Natural killer cell treated with Interleukin-12 subunit alpha and Interleukin-12 subunit beta and Interleukin-15 and Interleukin-18, amount 100 ng/mL, for 72 hours (primary cell): Measurements from ENCODE around the gene UQCR10. TPM values are rescaled to one million over a fixed set of nuclear protein-coding genes. Genes with fewer than 3 reads are reported as not detected.
A peak's percentile ranks its signal among the peaks of the same experiment; 100 is the strongest.

Experiments used
- ATAC-seq, 2 donors: fragments of 150-1000 bp; cut with Tn5 transposase in 1 of 2; sonication (Bioruptor Pico), chemical (Tn5 transposase) in 1 of 2; 2 replicates each; pipeline ENCODE4 v1.10.0; 2021
- DNase-seq: peaks from one replicate; pipeline ENCODE4 v3.0.0; 2022; ENCODE audit warnings: low spot score
- H3K27ac Mint-ChIP-seq, 2 donors: 1 replicate in 1 of 2; 2 replicates in 1 of 2; pipeline ENCODE4 v1.8.0; 2022; ENCODE audit warnings: mixed read lengths in 2 of 2, mild to moderate bottlenecking in 1 of 2, moderate library complexity in 1 of 2
- H3K27me3 Mint-ChIP-seq, 2 donors: 1 replicate in 1 of 2; 2 replicates in 1 of 2; pipeline ENCODE4 v1.8.0; 2022; ENCODE audit warnings: mixed read lengths in 2 of 2
- H3K36me3 Mint-ChIP-seq: one replicate; pipeline ENCODE4 v1.8.0; 2022; ENCODE audit warnings: mixed read lengths
- H3K4me1 Mint-ChIP-seq, 2 donors: 1 replicate in 1 of 2; 2 replicates in 1 of 2; pipeline ENCODE4 v1.8.0; 2022; ENCODE audit warnings: low read depth in 2 of 2, mixed read lengths in 2 of 2, mild to moderate bottlenecking in 1 of 2
- H3K4me3 Mint-ChIP-seq: one replicate; pipeline ENCODE4 v1.8.0; 2022; ENCODE audit warnings: mixed read lengths
- H3K9me3 Mint-ChIP-seq: 2 replicates; pipeline ENCODE4 v1.8.0; 2022; ENCODE audit warnings: mixed read lengths
- total RNA-seq, 2 donors: library from RNA; stranded (reverse); gene quantifications; one replicate each; pipeline ENCODE4 v1.2.3, GENCODE V29; 2022

Gene UQCR10
- total RNA-seq, 2 donors from 2014 or later: 59.1 to 86.2 TPM

- no peak for DNase-seq
- ATAC-seq: no peak
- Mint-ChIP-seq H3K9me3 (no peaks in the 10 kb centered on the region), H3K36me3 (no peaks in the 10 kb centered on the region), H3K4me1 (no peaks in the 10 kb centered on the region), H3K4me3 (no peak overlapping the region), H3K27me3 (no peaks in the 10 kb centered on the region), H3K27ac (no peak overlapping the region)
These were observed 35.9 kb upstream of the UQCR10 start for GRCh38 chr22:29731058-29731850.

DNA sequence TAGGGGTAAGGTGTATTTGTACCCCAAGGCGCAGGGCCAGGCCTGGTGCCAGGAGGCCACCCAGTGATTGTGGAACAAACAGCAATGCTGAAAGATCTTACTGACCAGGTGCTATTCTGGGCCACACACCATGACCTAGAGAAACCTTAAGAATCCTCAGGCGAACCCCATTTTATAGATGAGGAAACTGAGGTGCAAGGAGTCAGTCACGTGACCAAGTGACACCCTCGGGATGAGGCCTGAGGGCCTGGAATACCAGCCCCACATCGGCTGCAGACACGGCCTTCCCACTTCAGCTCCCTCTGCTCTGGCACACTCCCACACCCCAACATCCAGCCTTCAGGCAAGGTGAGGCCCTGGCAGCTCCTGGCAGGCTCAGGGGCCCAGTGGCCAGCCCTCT lies 34.3 kb upstream of the UQCR10 start:
- Mint-ChIP-seq H3K4me1 (no peaks in the 10 kb centered on the region), H3K27ac (no peak overlapping the region), H3K4me3 (no peak overlapping the region), H3K36me3 (no peaks in the 10 kb centered on the region), H3K27me3 (no peaks in the 10 kb centered on the region), H3K9me3 (no peaks in the 10 kb centered on the region)
- ATAC-seq (no peak), DNase-seq (no peak)

- no peak for DNase-seq
- Mint-ChIP-seq H3K9me3 (no peaks in the 10 kb centered on the region), H3K27me3 (no peaks in the 10 kb centered on the region), H3K4me3 (no peak overlapping the region), H3K27ac (no peak overlapping the region), H3K36me3 (no peaks in the 10 kb centered on the region), H3K4me1 (no peaks in the 10 kb centered on the region)
- no peak for ATAC-seq
These were observed 33.6 kb upstream of the UQCR10 start for GRCh38 chr22:29733362-29734201.

- H3K27me3 Mint-ChIP-seq: no peaks in the 10 kb centered on the region
These were observed 32.8 kb upstream of the UQCR10 start for GRCh38 chr22:29734406-29734805.

DNA sequence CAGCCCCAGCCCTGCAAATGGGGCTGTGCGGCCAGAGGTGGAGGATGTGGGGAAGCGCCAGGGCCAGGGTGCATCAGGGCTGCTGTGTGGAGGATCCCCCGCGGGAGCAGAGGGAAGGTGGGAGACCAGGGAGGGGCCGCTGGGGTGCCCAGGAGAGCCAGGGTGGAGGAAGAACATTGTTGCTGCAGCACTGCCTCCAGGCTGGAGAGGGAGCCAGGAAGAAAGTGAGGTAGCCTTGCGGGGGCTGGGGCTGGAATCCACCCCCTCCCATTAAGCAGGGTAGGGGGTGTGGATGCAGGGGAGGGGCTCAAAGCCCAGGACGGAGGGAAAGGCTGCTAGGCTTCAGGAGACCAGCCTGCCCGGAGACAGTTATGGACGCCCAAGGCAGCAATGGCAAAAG lies 32.3 kb upstream of the UQCR10 start:
- ATAC-seq: no peak
- Mint-ChIP-seq H3K9me3 (no peaks in the 10 kb centered on the region), H3K36me3 (no peaks in the 10 kb centered on the region), H3K4me3 (no peak overlapping the region), H3K4me1 (no peaks in the 10 kb centered on the region), H3K27me3 (no peaks in the 10 kb centered on the region), H3K27ac (no peak overlapping the region)
- DNase-seq: no peak

More at GRCh38 chr22:29734406-29734805, 32.8 kb upstream of the UQCR10 start:
- ATAC-seq (no peak), DNase-seq (no peak)
- H3K36me3 Mint-ChIP-seq: no peaks in the 10 kb centered on the region
- no peaks in the 10 kb centered on the region for H3K4me1 Mint-ChIP-seq
- no peaks in the 10 kb centered on the region for H3K9me3 Mint-ChIP-seq
- no peak overlapping the region for H3K27ac Mint-ChIP-seq
- H3K4me3 Mint-ChIP-seq: no peak overlapping the region

DNA sequence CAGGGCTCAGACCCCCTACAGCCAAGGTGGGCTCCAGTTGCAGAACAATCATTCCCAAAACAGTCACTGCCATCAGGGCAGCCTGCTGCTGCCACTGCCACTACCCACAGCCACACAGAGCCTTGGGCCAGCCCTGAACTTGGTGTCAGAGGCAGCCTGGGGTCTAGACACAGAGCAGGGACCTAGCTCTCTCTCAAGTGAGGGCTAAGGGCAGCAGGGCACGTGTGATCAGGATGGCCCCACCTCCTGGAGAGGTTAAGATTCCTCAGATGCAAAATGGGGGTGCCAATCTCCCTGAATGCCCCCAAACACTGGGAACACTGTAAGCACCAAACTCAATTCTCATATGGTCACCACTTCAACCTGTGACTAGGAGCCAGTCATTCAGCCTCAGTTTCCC lies 31.8 kb upstream of the UQCR10 start:
- no peak overlapping the region for H3K27ac Mint-ChIP-seq
- no peaks in the 10 kb centered on the region for H3K27me3 Mint-ChIP-seq
- ATAC-seq: no peak
- no peaks in the 10 kb centered on the region for H3K9me3 Mint-ChIP-seq
- no peaks in the 10 kb centered on the region for H3K4me1 Mint-ChIP-seq
- H3K36me3 Mint-ChIP-seq: no peaks in the 10 kb centered on the region
- DNase-seq: no peak
- no peak overlapping the region for H3K4me3 Mint-ChIP-seq

- H3K36me3 Mint-ChIP-seq: no peaks in the 10 kb centered on the region
- H3K27me3 Mint-ChIP-seq: no peaks in the 10 kb centered on the region
- no peak overlapping the region for H3K4me3 Mint-ChIP-seq
- no peak for ATAC-seq
- H3K27ac Mint-ChIP-seq: no peak overlapping the region
- no peaks in the 10 kb centered on the region for H3K4me1 Mint-ChIP-seq
- H3K9me3 Mint-ChIP-seq: no peaks in the 10 kb centered on the region
- DNase-seq: no peak
These were observed 29.7 kb upstream of the UQCR10 start for GRCh38 chr22:29737251-29738117.

- no peak overlapping the region for H3K4me3 Mint-ChIP-seq
- H3K27ac Mint-ChIP-seq: no peak overlapping the region
- H3K9me3 Mint-ChIP-seq: no peaks in the 10 kb centered on the region
- no peaks in the 10 kb centered on the region for H3K4me1 Mint-ChIP-seq
- ATAC-seq: no peak
- DNase-seq: no peak
- no peaks in the 10 kb centered on the region for H3K27me3 Mint-ChIP-seq
- H3K36me3 Mint-ChIP-seq: no peaks in the 10 kb centered on the region
These were observed 28.9 kb upstream of the UQCR10 start for GRCh38 chr22:29738118-29738815.

DNA sequence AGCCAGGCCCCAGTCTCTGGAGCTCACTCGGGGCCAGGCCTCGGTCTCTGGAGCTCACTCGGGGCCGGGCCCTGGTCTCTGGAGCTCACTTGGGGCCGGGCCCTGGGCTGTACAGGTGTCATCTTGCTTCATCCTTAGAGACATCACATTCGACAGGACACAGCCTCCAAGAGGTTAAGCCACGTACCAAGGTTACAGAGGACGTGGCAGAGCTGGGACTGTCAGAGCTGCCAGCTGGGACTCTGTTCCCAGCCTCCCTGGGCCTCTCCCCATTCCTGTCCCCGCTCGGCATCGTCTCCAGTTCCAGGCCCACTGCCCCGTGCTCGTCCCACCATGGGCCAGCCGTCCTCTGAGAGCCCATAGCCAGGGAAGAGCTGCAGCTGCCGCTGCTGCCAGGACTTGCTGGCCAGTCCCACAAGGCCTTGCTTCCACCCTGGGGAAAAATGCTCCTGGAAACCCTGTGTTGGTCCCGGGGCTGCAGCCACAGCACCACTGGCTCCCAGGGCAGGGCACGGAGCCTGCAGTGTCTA lies 27.8 kb upstream of the UQCR10 start:
- H3K4me3 Mint-ChIP-seq: no peak overlapping the region
- DNase-seq (no peak), ATAC-seq (peak in 1 of 2 donors; percentile 12)
- no peaks in the 10 kb centered on the region for H3K9me3 Mint-ChIP-seq
- no peaks in the 10 kb centered on the region for H3K36me3 Mint-ChIP-seq
- no peaks in the 10 kb centered on the region for H3K4me1 Mint-ChIP-seq
- no peak overlapping the region for H3K27ac Mint-ChIP-seq
- no peaks in the 10 kb centered on the region for H3K27me3 Mint-ChIP-seq

DNA sequence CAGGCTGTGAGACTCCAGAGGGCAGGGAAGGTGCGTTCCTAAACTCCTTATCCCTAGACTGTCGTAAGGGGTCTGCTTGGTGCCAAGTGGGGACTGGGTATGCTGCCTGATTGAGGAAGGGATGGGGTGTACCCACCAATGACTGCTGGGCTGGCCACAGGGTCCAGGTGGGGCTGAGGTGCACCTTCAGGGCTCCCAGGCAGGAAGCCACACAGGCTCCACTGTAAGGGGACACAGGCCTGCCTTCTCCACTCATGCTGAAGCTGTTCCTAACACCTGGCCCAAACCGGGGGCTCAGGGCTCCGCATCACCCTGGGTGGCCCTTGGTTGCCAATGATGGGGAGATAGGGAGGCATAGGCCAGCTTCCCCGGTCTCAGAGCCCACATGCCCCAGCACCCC lies 27.0 kb upstream of the UQCR10 start:
- Mint-ChIP-seq H3K27me3 (no peaks in the 10 kb centered on the region), H3K9me3 (no peaks in the 10 kb centered on the region), H3K4me3 (no peak overlapping the region), H3K27ac (no peak overlapping the region), H3K36me3 (no peaks in the 10 kb centered on the region), H3K4me1 (no peaks in the 10 kb centered on the region)
- no peak for DNase-seq
- no peak for ATAC-seq

DNA sequence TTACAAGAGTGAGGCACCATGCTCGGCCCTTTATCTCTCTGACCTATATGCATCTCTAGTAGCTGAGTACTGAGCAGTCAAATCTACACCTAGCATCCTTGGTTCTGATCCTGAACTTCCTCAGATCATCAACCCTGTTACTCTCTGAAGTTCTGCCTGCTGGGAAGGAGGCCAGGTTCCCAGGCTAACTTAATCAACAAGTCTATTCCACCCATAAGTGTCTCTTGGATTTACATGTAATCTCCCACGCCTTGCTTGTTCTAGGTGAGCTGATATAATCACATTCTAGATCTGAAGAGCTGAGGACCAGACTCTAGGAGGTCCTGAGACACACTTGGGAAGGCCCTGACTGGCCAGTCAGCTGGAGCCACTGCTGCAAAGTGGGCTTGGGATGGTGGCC lies 25.2 kb upstream of the UQCR10 start:
- DNase-seq: no peak
- Mint-ChIP-seq H3K36me3 (peaks cover 4% of the 10 kb centered on the region), H3K27ac (no peak overlapping the region), H3K4me3 (no peak overlapping the region), H3K9me3 (no peaks in the 10 kb centered on the region), H3K4me1 (no peaks in the 10 kb centered on the region), H3K27me3 (no peaks in the 10 kb centered on the region)
- no peak for ATAC-seq

DNA sequence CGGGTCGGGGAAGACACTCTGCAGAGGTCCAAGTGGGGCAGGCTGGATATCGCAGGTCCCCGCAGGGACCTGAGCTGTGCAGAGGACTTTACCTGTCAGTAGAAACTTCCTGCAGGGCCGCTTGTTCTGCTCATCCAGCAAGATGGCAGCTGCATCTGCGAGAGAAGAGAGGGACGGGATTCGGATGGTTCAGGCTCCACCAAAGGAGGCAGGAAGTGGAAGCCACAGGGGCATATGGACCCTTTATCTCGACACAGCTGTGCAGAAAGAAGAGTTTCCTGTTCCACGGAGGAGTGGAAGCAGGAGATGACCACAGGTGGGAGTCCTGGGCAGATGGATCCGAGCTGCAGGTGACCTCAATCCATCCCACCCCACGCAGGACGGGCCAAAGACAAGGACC lies 24.8 kb upstream of the UQCR10 start:
- DNase-seq: no peak
- ATAC-seq: no peak
- Mint-ChIP-seq H3K4me3 (no peak overlapping the region), H3K4me1 (no peaks in the 10 kb centered on the region), H3K9me3 (no peaks in the 10 kb centered on the region), H3K27me3 (no peaks in the 10 kb centered on the region), H3K27ac (no peak overlapping the region), H3K36me3 (peaks cover 4% of the 10 kb centered on the region)

DNA sequence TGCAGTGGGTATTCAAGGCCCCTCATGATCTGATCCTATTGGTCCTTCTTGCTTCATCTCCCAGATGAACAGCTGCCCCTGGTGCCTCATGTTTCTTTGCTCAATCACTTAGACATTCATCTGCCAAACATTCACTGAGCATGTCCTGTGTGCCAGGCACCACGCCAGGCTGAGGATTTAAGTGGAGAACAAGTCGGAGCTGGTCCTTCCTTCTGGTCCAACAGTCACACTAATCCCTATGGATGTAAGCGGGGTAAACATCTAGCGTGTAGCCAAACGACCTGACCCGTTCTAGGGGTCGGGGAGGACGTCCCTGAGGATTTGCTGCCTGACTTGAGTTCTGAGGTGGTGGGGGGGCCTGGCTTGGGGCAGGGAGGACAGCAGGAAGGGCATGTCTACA lies 22.3 kb upstream of the UQCR10 start:
- no peak for ATAC-seq
- peaks cover under 1 to 10% of the 10 kb centered on the region in 2 donors for H3K4me1 Mint-ChIP-seq
- no peak overlapping the region for H3K4me3 Mint-ChIP-seq
- H3K9me3 Mint-ChIP-seq: no peaks in the 10 kb centered on the region
- no peaks in the 10 kb centered on the region for H3K27me3 Mint-ChIP-seq
- H3K36me3 Mint-ChIP-seq: peaks cover 4% of the 10 kb centered on the region
- no peak for DNase-seq
- H3K27ac Mint-ChIP-seq: no peak overlapping the region
